Ectodermal cell (in vitro differentiated cells): ENCODE measurements around the gene FGR.

Source experiments
- H3K27ac ChIP-seq: 2 replicates; pipeline ENCODE4 v1.7.0; 2013; ENCODE audit warnings: mild to moderate bottlenecking, low read depth, low read length; ENCODE audit not compliant: insufficient read depth, poor library complexity, severe bottlenecking
- H3K27me3 ChIP-seq: 2 replicates; pipeline ENCODE4 v1.7.0; 2013; ENCODE audit warnings: mild to moderate bottlenecking, low read length; ENCODE audit not compliant: insufficient read depth, control insufficient read depth, poor library complexity, severe bottlenecking
- H3K36me3 ChIP-seq: one replicate; pipeline ENCODE4 v1.7.0; 2013; ENCODE audit warnings: low read length; ENCODE audit not compliant: control insufficient read depth, insufficient read depth
- H3K4me1 ChIP-seq: one replicate; pipeline ENCODE4 v1.7.0; 2013; ENCODE audit warnings: low read length; ENCODE audit not compliant: control insufficient read depth, insufficient read depth
- H3K4me3 ChIP-seq: 2 replicates; pipeline ENCODE4 v1.7.0; 2013; ENCODE audit warnings: low read depth, low read length, control low read depth; ENCODE audit not compliant: insufficient read depth
- H3K9me3 ChIP-seq: 2 replicates; pipeline ENCODE4 v1.7.0; 2013; ENCODE audit warnings: mild to moderate bottlenecking, low read length, moderate library complexity; ENCODE audit not compliant: control insufficient read depth
- WGBS, 2 experiments: methylation state at CpG; one replicate each; pipeline ENCODE4 v1.1.7; 2013; ENCODE audit warnings: missing lambda C conversion rate in 2 of 2; 5-methylcytosine and 5-hydroxymethylcytosine counted together

The FGR gene

DNA sequence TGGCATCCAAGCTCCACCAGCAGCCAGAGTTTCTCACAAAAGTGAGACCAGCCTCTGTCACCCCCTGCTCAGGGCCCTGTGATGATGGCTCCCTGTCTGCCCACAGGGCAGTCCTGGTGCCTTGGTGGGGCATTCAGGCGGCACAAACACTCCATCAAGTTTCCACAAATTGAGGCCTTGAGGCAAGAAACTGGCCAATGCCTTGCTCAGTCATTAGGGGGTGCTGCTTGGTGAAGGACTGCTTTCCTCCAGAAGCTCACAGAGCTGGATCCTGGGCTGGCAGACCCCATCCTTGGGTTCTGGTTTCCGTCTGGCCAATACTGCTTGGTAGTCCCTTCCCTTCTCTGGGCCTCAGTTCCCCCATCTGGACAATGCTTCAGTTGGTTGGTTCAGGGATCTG is 18.5 kb downstream of the FGR start:
- Histone ChIP-seq H3K27me3 (peaks cover 7% of the 10 kb centered on the region), H3K4me3 (no peak overlapping the region)
- WGBS, 2 experiments, result 89 to 94% methylated on average over 2 of the region's 2 CpGs

DNA sequence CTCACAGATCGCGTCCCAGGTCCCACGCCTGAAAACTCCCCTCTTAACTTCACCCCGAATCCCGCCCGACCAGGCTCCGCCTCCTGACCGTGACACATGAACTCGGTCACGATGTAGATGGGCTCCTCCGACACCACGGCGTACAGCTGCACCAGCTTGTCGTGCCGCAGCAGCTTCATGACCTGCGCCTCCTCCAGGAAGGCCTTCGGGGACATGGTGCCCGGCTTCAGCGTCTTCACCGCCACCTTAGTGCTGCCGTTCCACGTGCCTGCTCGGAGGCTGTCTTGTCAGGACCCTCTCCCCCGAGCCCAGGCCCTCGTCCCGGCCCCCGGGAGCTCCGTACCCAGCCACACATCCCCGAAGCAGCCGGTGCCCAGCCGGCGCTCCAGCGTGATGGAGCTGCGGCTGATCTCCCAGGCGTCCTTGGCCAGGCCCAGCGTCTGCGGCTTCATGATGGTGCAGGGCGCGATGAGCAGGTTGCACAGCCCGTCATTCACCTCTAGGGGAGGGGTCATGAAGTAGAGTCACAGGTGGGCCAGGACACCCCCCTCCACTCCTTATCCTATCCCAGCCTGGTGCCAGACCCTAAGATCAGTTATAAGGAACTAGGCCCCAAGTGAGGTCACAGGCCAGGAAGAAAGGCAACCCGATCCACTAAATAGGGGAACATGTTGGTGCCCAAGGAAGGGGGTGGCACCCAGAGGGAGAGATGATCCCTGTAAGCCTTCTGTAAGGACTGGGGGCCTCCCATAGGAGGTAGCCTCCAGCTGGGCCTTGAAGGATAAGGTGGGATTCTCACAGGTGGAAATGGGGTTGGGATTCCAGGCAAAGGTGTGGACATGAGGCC is 19.4 kb downstream of the FGR start:
- WGBS, 2 experiments, result 58% methylated on average over 41 of the region's 41 CpGs
- Histone ChIP-seq H3K36me3 (no peaks in the 10 kb centered on the region), H3K9me3 (no peaks in the 10 kb centered on the region), H3K4me1 (peaks cover 5% of the 10 kb centered on the region), H3K4me3 (no peak overlapping the region), H3K27ac (no peak overlapping the region), H3K27me3 (peaks cover 7% of the 10 kb centered on the region)

More for the DNA sequence above, 18.5 kb downstream of the FGR start:
- H3K27ac ChIP-seq, result no peak overlapping the region
- H3K4me1 ChIP-seq, result peaks cover 5% of the 10 kb centered on the region
- H3K9me3 ChIP-seq, result no peaks in the 10 kb centered on the region
- H3K36me3 ChIP-seq, result no peaks in the 10 kb centered on the region

DNA sequence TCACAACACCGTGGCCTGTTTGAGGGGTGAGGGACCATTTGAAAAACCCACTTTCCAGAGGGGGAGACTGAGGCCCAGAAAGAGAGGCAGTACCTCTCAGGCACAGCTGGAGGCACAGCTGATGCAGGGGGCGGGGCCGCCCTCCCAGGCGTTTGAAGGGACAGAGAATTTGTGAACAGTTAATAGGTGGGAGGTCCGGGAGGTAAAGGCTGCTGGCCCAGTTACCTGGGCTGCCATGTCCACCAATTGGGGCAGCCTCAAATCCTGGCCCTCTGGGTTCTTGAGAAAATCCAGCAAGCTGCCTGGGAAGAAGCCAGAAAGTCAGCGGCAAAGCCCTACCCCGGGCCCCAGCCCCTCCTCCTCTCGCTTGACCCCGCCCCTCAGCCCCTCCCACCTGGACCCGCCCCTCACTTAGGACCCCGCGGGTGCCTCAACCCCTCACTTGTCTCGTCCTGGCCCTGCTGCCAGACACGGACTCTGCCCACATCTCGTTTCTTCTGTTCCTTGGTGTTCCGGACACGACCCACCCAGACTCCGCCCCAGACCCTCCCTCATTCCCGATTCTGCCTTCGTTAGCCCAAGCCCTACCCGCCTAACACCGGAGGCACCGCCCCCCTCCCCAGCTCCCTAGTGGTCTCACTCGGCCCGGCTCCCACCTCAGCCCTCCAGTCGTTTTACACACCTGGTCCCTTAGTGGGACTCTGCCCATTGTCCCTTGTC is 20.2 kb downstream of the FGR start:
- Histone ChIP-seq H3K4me3 (peak overlapping the region; percentile 27), H3K36me3 (no peaks in the 10 kb centered on the region), H3K9me3 (no peaks in the 10 kb centered on the region), H3K27ac (no peak overlapping the region), H3K27me3 (peaks cover 7% of the 10 kb centered on the region), H3K4me1 (peaks cover 5% of the 10 kb centered on the region)
- WGBS, 2 experiments, result 10 to 13% methylated on average over 25 to 26 of the region's 26 CpGs

DNA sequence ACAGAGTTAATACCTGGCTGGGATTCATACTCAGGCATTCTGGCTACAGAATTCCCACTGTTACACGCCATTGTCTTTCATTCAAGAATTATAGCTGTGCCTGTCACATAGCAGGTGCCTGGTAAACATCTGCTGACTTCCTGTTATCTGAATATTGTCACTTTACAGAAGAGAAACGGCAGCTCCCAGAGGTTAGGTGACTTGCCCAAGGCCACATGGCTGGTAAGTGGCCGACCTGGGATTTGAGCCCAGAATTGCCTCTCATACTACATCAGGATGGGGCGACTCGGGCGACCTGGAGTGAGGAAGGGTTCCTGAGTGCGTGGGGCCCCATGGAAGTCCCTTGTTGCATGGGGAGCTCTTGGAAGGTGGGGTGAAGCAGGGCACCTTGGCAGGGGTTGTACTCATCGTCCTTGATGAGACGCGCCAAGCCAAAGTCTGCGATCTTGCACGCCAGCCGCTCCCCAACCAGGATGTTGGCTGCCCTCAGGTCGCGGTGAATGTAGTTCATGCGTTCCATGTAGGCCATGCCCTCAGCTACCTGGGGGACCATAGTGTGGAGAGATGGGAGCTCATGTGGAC is 20.9 kb downstream of the FGR start:
- no peaks in the 10 kb centered on the region for H3K36me3 ChIP-seq
- no peak overlapping the region for H3K27ac ChIP-seq
- H3K27me3 ChIP-seq, result peaks cover 7% of the 10 kb centered on the region
- WGBS, 2 experiments, result 92 to 94% methylated on average over 16 of the region's 16 CpGs
- H3K4me3 ChIP-seq, result no peak overlapping the region
- peaks cover 5% of the 10 kb centered on the region for H3K4me1 ChIP-seq
- no peaks in the 10 kb centered on the region for H3K9me3 ChIP-seq

DNA sequence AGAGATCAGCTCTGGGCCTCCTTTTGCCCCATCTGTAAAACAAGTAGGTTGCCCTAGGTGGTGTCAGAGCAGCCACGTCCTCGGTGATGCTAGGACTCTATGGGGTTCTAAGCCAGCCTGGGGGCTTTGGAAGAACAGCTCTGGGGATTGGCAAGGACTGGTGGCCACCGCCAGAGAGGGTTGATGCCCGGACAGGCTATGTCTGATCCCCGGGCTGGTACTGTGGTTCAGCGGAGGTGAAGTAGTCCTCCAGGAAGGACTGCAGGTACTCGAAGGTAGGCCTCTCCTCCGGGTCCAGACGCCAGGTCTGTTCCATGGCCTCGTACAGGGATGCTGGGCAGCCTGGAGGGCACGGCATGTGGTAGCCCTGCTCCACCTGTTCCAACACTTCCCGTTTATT is 22.3 kb downstream of the FGR start:
- Histone ChIP-seq H3K4me3 (no peak overlapping the region), H3K27ac (no peak overlapping the region), H3K27me3 (peaks cover 7% of the 10 kb centered on the region), H3K9me3 (no peaks in the 10 kb centered on the region), H3K4me1 (peaks cover 14% of the 10 kb centered on the region), H3K36me3 (no peaks in the 10 kb centered on the region)
- WGBS, 2 experiments, result 93 to 94% methylated on average over 12 of the region's 12 CpGs

DNA sequence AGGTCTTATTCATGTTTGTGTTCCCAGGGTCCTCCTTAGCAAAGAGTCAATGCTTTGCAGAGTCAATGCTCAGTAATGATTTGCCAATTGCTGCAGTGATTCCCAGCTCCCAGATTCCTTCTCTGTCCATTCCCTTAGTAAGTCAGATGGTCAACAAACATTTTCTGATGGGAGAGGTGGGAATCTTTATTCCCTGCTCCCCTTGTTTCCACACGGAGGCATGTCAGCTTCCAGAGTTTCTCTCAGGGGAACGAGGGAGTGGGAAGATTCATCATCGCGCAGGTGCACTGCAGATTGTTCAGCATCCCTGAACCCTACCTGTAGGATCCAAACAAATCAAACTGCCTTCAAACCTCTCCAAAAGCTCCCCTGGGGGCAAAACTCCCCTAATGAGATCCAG is 23.5 kb downstream of the FGR start:
- 82 to 88% methylated on average over 4 of the region's 4 CpGs for WGBS, 2 experiments
- H3K27ac ChIP-seq, result no peak overlapping the region
- H3K4me3 ChIP-seq, result no peak overlapping the region
- no peaks in the 10 kb centered on the region for H3K9me3 ChIP-seq
- H3K27me3 ChIP-seq, result peaks cover 7% of the 10 kb centered on the region
- peaks cover 25% of the 10 kb centered on the region for H3K4me1 ChIP-seq
- H3K36me3 ChIP-seq, result no peaks in the 10 kb centered on the region

DNA sequence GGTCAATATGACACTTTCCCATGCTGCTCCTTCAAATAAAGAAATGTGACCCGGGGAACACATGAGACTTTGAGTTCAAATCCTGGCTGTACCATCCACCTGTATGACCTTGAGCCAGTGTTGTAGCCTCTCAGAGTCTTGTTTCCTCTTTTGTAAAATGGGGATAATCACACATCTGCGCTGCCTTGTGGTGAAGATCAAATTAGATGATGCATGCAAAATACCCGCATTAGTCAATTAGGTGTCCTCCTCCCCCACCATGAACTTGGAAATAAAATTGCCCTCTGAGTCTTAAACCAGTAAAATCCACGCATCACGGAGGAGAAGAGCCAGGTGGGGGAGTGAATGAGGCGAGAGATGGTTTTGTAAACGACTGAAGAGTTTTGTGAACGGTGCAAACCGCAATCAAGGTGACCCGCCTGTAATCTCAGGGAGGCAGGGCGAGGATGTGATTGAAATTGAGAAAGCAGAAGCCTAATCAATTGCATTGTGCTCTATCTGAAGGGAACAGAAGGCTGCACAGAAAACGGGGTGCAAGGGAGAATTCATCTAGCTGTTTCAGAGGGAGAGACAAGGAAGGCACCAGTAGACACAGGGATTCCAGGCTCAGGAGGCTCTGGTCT is 25.3 kb downstream of the FGR start:
- Histone ChIP-seq H3K27me3 (no peaks in the 10 kb centered on the region), H3K4me3 (no peak overlapping the region), H3K4me1 (peaks cover 41% of the 10 kb centered on the region), H3K27ac (no peak overlapping the region), H3K36me3 (no peaks in the 10 kb centered on the region), H3K9me3 (no peaks in the 10 kb centered on the region)
- WGBS, 2 experiments, result 90% methylated on average over 12 of the region's 12 CpGs

DNA sequence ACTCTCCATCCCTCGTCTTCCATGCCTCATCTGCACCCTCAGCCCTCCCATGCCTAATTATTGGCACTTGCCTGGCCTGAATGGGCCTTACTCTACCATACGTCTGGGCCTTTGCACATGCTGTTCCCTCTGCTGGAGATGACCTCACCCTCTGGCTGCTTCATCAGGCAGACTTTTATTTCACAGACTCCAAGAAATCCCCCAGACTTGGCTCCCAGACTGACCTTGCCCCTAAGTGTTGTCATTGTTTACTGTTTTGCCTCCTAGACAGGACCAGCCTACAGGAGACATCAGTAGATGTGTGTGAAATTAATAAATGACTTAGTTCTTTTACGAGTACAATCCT is 25.8 kb downstream of the FGR start:
- H3K4me3 ChIP-seq, result no peak overlapping the region
- H3K27ac ChIP-seq, result no peak overlapping the region
- H3K4me1 ChIP-seq, result peaks cover 41% of the 10 kb centered on the region
- H3K36me3 ChIP-seq, result no peaks in the 10 kb centered on the region
- no peaks in the 10 kb centered on the region for H3K27me3 ChIP-seq
- WGBS, 2 experiments, result 83 to 88% methylated on average over 3 of the region's 3 CpGs
- H3K9me3 ChIP-seq, result no peaks in the 10 kb centered on the region

DNA sequence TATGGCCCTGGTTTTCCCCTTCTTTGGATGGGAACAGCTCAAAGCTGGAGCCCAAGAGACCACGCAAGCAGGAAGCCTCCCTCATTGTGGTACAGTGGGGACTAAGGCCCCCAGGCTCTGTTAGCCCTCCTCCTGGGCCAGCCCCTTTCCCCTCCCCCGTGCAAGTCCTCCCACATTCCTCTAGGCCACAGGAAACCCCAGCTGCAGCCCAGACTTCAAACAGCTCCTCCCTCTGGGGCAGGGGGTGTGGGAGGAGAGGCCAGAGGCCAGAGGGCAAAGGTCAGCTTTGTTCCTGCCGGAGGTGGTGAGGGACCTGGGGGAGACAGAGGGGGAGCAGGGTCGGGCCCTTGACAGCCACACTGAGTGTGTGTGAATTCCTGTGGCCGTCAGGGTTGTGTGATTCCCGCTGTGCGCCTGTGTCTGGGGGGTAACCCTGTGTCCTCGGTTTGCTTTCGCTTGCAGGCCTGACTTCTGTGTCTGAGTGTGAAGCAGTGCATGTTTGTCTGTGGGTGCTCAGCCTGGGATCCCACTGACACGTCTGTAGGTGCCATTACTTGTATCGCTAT is 27.7 kb downstream of the FGR start:
- H3K9me3 ChIP-seq, result no peaks in the 10 kb centered on the region
- peak overlapping the region; percentile 82 for H3K27ac ChIP-seq
- WGBS, 2 experiments, result 18 to 21% methylated on average over 11 of the region's 11 CpGs
- peaks cover 39% of the 10 kb centered on the region for H3K4me1 ChIP-seq
- H3K36me3 ChIP-seq, result no peaks in the 10 kb centered on the region
- H3K4me3 ChIP-seq, result no peak overlapping the region
- H3K27me3 ChIP-seq, result no peaks in the 10 kb centered on the region
